Lung (tissue), 12 donors: ENCODE data around the gene ETV5. TPM values are rescaled to one million over a fixed set of nuclear protein-coding genes. Genes with fewer than 3 reads are reported as not detected.

Source experiments
- ATAC-seq: fragments of 200-7000 bp; cut with Tn5 transposase; one replicate; pipeline ENCODE4 v1.9.1; 2020; ENCODE audit warnings: moderate number of reproducible peaks; ENCODE audit not compliant: insufficient read depth, low FRiP score
- DNase-seq, 3 donors: peaks; one replicate each; pipeline ENCODE4 v3.0.0-alpha.2; 2013 to 2017
- H3K27ac ChIP-seq, 2 donors: one replicate each; pipeline ENCODE4 v1.5.1; 2013; ENCODE audit warnings: mild to moderate bottlenecking in 2 of 2, moderate library complexity in 2 of 2, control low read depth in 1 of 2, inconsistent platforms in 1 of 2, low read depth in 1 of 2, low read length in 1 of 2
- H3K27me3 ChIP-seq, 3 donors: one replicate each; pipeline ENCODE4 v1.5.1; 2013; ENCODE audit warnings: low read length in 2 of 3; ENCODE audit not compliant: control insufficient read depth in 3 of 3, insufficient read depth in 3 of 3
- H3K36me3 ChIP-seq, 4 donors: one replicate each; pipeline ENCODE4 v1.5.1; 2013; ENCODE audit warnings: low read length in 4 of 4, mild to moderate bottlenecking in 1 of 4, moderate library complexity in 1 of 4; ENCODE audit not compliant: control insufficient read depth in 4 of 4, insufficient read depth in 4 of 4
- H3K4me1 ChIP-seq, 5 donors: one replicate each; pipeline ENCODE4 v1.5.1; 2013; ENCODE audit warnings: low read length in 5 of 5, mild to moderate bottlenecking in 2 of 5, moderate library complexity in 1 of 5; ENCODE audit not compliant: control insufficient read depth in 5 of 5, insufficient read depth in 5 of 5
- H3K4me3 ChIP-seq: one replicate; pipeline ENCODE4 v1.5.1; 2013; ENCODE audit warnings: mild to moderate bottlenecking, control low read depth, moderate library complexity
- H3K9ac ChIP-seq, 2 donors: one replicate each; pipeline ENCODE4 v1.5.1; 2013; ENCODE audit warnings: low read length in 2 of 2, control low read depth in 1 of 2; ENCODE audit not compliant: insufficient read depth in 1 of 2
- H3K9me3 ChIP-seq, 4 donors: one replicate each; pipeline ENCODE4 v1.5.1; 2013; ENCODE audit warnings: low read length in 3 of 4, mild to moderate bottlenecking in 1 of 4, moderate library complexity in 1 of 4; ENCODE audit not compliant: control insufficient read depth in 4 of 4, insufficient read depth in 3 of 4
- WGBS, 2 donors: extraction: QIAGEN DNeasy Blood & Tissue Kit; methylation state at CpG; one replicate each; pipeline ENCODE4 v1.1.7; 2013; 5-methylcytosine and 5-hydroxymethylcytosine counted together
- polyA plus RNA-seq, 2 donors: library from polyadenylated mRNA; stranded (reverse); fragments of 200-250 nt; gene quantifications; one replicate each; pipeline ENCODE4 v1.2.1, GENCODE V29; 2013
- total RNA-seq, 2 donors: library from RNA; depleted of rRNA in 1 of 2; stranded (reverse); fragments of >200 nt in 1 of 2; gene quantifications; one replicate each; pipeline ENCODE4 v1.2.1, GENCODE V29; 2014 to 2021
- TF ChIP-seq, protein P1 (sequence below): IDR thresholded peaks from 2 replicates; pipeline ENCODE4 v1.5.1; 2012; ENCODE audit warnings: mild to moderate bottlenecking; ENCODE audit errors: control extremely low read depth, extremely low read depth
- donor health status: control.
- donor health status: control.
- donor health status: Bipolar disorder and iron deficiency.
- donor health status: healthy.
- donor health status: DM: yes; HTN: yes; CAD: no.

The ETV5 gene
- total and polyA plus RNA-seq, 4 donors, result 12.5 to 53.9 (median 23.0) TPM

DNA sequence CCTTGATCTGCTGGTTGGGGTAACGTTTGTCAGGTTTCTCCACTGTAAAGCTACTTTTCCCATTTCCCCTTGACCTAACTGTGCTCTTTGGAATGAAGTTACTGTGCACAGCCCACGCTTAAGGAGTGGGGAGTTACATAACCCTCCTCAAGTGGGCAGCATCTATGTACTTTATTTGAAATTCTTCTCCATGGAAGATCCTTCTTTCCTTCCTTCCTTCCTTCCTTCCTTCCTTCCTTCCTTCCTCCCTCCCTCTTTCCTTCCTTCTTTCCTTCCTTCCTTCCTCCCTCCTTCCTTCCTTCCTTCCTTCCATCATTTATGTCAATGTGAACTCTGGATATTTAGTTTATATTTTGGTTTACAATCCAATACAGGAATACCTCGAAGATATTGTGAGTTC, 94.0 kb downstream of the ETV5 start:
- DNase-seq, result no peak
- Histone ChIP-seq H3K27ac (no peak overlapping the region), H3K4me3 (no peak overlapping the region), H3K9ac (no peak overlapping the region), H3K36me3 (no peaks in the 10 kb centered on the region), H3K9me3 (peaks cover 0 to 2% (median 0%) of the 10 kb centered on the region in 4 donors), H3K4me1 (no peaks in the 10 kb centered on the region), H3K27me3 (no peaks in the 10 kb centered on the region)
- ATAC-seq, result no peak
- WGBS, 2 donors, result 75 to 86% methylated on average over 3 of the region's 3 CpGs
- TF ChIP-seq, protein P1, sequence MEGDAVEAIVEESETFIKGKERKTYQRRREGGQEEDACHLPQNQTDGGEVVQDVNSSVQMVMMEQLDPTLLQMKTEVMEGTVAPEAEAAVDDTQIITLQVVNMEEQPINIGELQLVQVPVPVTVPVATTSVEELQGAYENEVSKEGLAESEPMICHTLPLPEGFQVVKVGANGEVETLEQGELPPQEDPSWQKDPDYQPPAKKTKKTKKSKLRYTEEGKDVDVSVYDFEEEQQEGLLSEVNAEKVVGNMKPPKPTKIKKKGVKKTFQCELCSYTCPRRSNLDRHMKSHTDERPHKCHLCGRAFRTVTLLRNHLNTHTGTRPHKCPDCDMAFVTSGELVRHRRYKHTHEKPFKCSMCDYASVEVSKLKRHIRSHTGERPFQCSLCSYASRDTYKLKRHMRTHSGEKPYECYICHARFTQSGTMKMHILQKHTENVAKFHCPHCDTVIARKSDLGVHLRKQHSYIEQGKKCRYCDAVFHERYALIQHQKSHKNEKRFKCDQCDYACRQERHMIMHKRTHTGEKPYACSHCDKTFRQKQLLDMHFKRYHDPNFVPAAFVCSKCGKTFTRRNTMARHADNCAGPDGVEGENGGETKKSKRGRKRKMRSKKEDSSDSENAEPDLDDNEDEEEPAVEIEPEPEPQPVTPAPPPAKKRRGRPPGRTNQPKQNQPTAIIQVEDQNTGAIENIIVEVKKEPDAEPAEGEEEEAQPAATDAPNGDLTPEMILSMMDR, result no peak

GRCh38 chr3:186013312-186013711, 95.6 kb downstream of the ETV5 start:
- Histone ChIP-seq H3K36me3 (no peaks in the 10 kb centered on the region), H3K9me3 (peaks cover 0 to 2% (median 0%) of the 10 kb centered on the region in 4 donors), H3K9ac (no peak overlapping the region), H3K27ac (no peak overlapping the region), H3K4me1 (peaks cover 0 to 4% (median 0%) of the 10 kb centered on the region in 5 donors), H3K4me3 (no peak overlapping the region), H3K27me3 (no peaks in the 10 kb centered on the region)
- WGBS, 2 donors, result 70 to 86% methylated on average over 7 of the region's 7 CpGs
- TF ChIP-seq, protein P1, result no peak
- DNase-seq, result no peak
- no peak for ATAC-seq

DNA sequence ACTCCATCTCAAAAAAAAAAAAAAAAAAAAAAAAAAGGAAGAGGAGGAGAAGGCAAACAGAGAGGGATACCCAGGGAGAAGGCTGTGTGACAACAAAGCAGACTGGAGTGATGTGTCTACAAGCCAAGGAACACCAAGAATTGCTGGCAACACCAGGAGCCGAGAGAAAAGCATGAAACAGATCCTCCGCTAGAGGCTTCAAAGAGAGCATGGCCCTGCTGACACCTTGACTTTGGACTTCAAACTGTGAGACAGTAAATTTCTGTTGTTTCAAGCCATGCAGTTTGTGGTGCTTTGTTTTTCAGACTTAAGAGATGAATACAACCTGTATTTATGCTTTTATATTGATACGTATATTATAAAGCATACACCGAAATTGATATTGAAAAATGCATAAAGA, 96.8 kb downstream of the ETV5 start:
- Histone ChIP-seq H3K4me1 (peaks cover 0 to 4% (median 0%) of the 10 kb centered on the region in 5 donors), H3K27me3 (no peaks in the 10 kb centered on the region), H3K9me3 (peaks cover 0 to 2% (median 0%) of the 10 kb centered on the region in 4 donors), H3K36me3 (no peaks in the 10 kb centered on the region), H3K9ac (no peak overlapping the region), H3K27ac (no peak overlapping the region), H3K4me3 (no peak overlapping the region)
- no peak for ATAC-seq
- TF ChIP-seq, protein P1, result no peak
- no peak for DNase-seq
- WGBS, 2 donors, result 84 to 97% methylated on average over 4 of the region's 4 CpGs

DNA sequence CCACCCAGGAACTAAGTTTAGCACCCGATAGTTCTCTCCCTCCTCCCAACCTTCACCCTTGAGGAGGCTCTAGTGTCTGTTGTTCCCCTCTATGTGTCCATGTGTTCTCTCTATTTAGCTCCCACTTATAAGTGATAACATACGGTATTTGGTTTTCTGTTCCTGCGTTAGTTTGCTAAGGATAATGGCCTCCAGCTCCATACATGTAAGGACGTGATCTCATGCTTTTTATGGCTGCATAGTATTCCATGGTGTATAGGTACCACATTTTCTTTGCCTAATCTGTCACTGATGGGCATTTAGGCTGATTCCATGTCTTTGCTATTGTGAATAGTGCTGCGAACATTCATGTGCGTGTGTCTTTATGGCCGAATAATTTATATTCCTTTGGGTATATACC, 104.2 kb downstream of the ETV5 start:
- ATAC-seq, result no peak
- H3K36me3 ChIP-seq, result no peaks in the 10 kb centered on the region
- no peak overlapping the region for H3K9ac ChIP-seq
- no peaks in the 10 kb centered on the region for H3K9me3 ChIP-seq
- H3K4me1 ChIP-seq, result peaks cover 0 to 13% (median 3%) of the 10 kb centered on the region in 5 donors
- 94 to 98% methylated on average over 7 of the region's 7 CpGs for WGBS, 2 donors
- H3K27me3 ChIP-seq, result no peaks in the 10 kb centered on the region
- no peak overlapping the region for H3K27ac ChIP-seq
- H3K4me3 ChIP-seq, result no peak overlapping the region
- no peak for DNase-seq
- TF ChIP-seq, protein P1, result no peak
